KMS-11 (cell line): ENCODE results near the gene TMEM11.

Experiments
- H2AFZ ChIP-seq: fragments of 200-600 bp; sonication (generic); 2 replicates; pipeline ENCODE4 v1.6.1; 2016; ENCODE audit warnings: antibody characterized with exemption, mixed run types, low read depth
- H3K27ac ChIP-seq: fragments of 200-600 bp; sonication (generic); 2 replicates; pipeline ENCODE4 v1.6.1; 2016; ENCODE audit warnings: mild to moderate bottlenecking, mixed run types
- H3K27me3 ChIP-seq: fragments of 200-600 bp; sonication (generic); 2 replicates; pipeline ENCODE4 v1.6.1; 2017; ENCODE audit warnings: mild to moderate bottlenecking, low read depth, mixed run types, moderate library complexity; ENCODE audit not compliant: insufficient read depth
- H3K36me3 ChIP-seq: fragments of 200-600 bp; sonication (generic); 2 replicates; pipeline ENCODE4 v1.6.1; 2017; ENCODE audit warnings: mild to moderate bottlenecking, mixed run types; ENCODE audit not compliant: insufficient read depth
- H3K4me1 ChIP-seq: fragments of 200-600 bp; sonication (generic); 2 replicates; pipeline ENCODE4 v1.6.1; 2016; ENCODE audit warnings: mild to moderate bottlenecking, low read depth, mixed run types; ENCODE audit not compliant: poor library complexity, severe bottlenecking
- H3K4me2 ChIP-seq: fragments of 200-600 bp; sonication (generic); 2 replicates; pipeline ENCODE4 v1.7.0; 2016; ENCODE audit warnings: mild to moderate bottlenecking, mixed run types
- H3K4me3 ChIP-seq: fragments of 200-600 bp; sonication (generic); IDR thresholded peaks from 2 replicates; pipeline ENCODE4 v1.6.1; 2017; ENCODE audit warnings: low read depth, low read length, mixed read lengths; ENCODE audit not compliant: insufficient read depth
- H3K79me2 ChIP-seq: fragments of 200-600 bp; sonication (generic); 2 replicates; pipeline ENCODE4 v1.6.1; 2016; ENCODE audit warnings: low read depth, mixed run types; ENCODE audit not compliant: insufficient read depth
- H3K9ac ChIP-seq: fragments of 200-600 bp; sonication (generic); 2 replicates; pipeline ENCODE4 v1.6.1; 2016; ENCODE audit warnings: mild to moderate bottlenecking, mixed run types
- H4K20me1 ChIP-seq: fragments of 200-600 bp; sonication (generic); 2 replicates; pipeline ENCODE4 v1.6.1; 2016; ENCODE audit warnings: mild to moderate bottlenecking, mixed run types; ENCODE audit not compliant: insufficient read depth
- TF ChIP-seq, protein P1 (sequence below): fragments of 200-600 bp; sonication (generic); conservative IDR thresholded peaks from 2 replicates; pipeline ENCODE4 v1.6.1; 2017; ENCODE audit warnings: low read depth, mild to moderate bottlenecking, antibody characterized with exemption, low read length, moderate library complexity, mixed read lengths

Gene TMEM11

GRCh38 chr17:21183468-21183867 lies 30.5 kb downstream of the TMEM11 start:
- no peaks in the 10 kb centered on the region for H3K27me3 ChIP-seq
- TF ChIP-seq, protein P1, sequence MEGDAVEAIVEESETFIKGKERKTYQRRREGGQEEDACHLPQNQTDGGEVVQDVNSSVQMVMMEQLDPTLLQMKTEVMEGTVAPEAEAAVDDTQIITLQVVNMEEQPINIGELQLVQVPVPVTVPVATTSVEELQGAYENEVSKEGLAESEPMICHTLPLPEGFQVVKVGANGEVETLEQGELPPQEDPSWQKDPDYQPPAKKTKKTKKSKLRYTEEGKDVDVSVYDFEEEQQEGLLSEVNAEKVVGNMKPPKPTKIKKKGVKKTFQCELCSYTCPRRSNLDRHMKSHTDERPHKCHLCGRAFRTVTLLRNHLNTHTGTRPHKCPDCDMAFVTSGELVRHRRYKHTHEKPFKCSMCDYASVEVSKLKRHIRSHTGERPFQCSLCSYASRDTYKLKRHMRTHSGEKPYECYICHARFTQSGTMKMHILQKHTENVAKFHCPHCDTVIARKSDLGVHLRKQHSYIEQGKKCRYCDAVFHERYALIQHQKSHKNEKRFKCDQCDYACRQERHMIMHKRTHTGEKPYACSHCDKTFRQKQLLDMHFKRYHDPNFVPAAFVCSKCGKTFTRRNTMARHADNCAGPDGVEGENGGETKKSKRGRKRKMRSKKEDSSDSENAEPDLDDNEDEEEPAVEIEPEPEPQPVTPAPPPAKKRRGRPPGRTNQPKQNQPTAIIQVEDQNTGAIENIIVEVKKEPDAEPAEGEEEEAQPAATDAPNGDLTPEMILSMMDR, result no peak
- H3K9ac ChIP-seq, result no peak overlapping the region
- H3K4me1 ChIP-seq, result peaks cover 3% of the 10 kb centered on the region
- no peak overlapping the region for H3K4me2 ChIP-seq
- no peak overlapping the region for H2AFZ ChIP-seq
- H3K36me3 ChIP-seq, result no peaks in the 10 kb centered on the region
- H3K27ac ChIP-seq, result no peak overlapping the region
- H3K4me3 ChIP-seq, result no peak overlapping the region
- no peaks in the 10 kb centered on the region for H4K20me1 ChIP-seq
- no peaks in the 10 kb centered on the region for H3K79me2 ChIP-seq

- no peaks in the 10 kb centered on the region for H3K27me3 ChIP-seq
- no peaks in the 10 kb centered on the region for H3K36me3 ChIP-seq
- no peak overlapping the region for H3K27ac ChIP-seq
- no peaks in the 10 kb centered on the region for H3K4me1 ChIP-seq
- no peak overlapping the region for H3K9ac ChIP-seq
- no peak overlapping the region for H3K4me2 ChIP-seq
- TF ChIP-seq, protein P1, result no peak
- H3K4me3 ChIP-seq, result no peak overlapping the region
- H4K20me1 ChIP-seq, result no peaks in the 10 kb centered on the region
- H3K79me2 ChIP-seq, result no peaks in the 10 kb centered on the region
- H2AFZ ChIP-seq, result no peak overlapping the region
Measured at GRCh38 chr17:21177854-21178600, 35.9 kb downstream of the TMEM11 start.

- Histone ChIP-seq H3K4me1 (no peaks in the 10 kb centered on the region), H3K9ac (no peak overlapping the region), H3K79me2 (no peaks in the 10 kb centered on the region), H3K27ac (no peak overlapping the region), H2AFZ (no peak overlapping the region), H3K4me3 (no peak overlapping the region), H4K20me1 (no peaks in the 10 kb centered on the region), H3K4me2 (no peak overlapping the region), H3K36me3 (no peaks in the 10 kb centered on the region), H3K27me3 (no peaks in the 10 kb centered on the region)
- TF ChIP-seq, protein P1, result no peak
Measured at GRCh38 chr17:21177401-21177800, 36.6 kb downstream of the TMEM11 start.

GRCh38 chr17:21176773-21177395 lies 37.1 kb downstream of the TMEM11 start:
- Histone ChIP-seq H2AFZ (no peak overlapping the region), H3K27me3 (no peaks in the 10 kb centered on the region), H3K4me2 (no peak overlapping the region), H3K4me3 (no peak overlapping the region), H3K36me3 (no peaks in the 10 kb centered on the region), H3K9ac (no peak overlapping the region), H3K27ac (no peak overlapping the region), H3K79me2 (no peaks in the 10 kb centered on the region), H3K4me1 (no peaks in the 10 kb centered on the region), H4K20me1 (no peaks in the 10 kb centered on the region)
- TF ChIP-seq, protein P1, result no peak
